Uterus (tissue), 2 donors: Measurements from ENCODE around the gene COL6A1.

Experiments used
- CTCF ChIP-seq, 4 experiments: fragments of 200-600 bp in 2 of 4; fragments of 450-650 bp in 2 of 4; sonication (generic) in 2 of 4; IDR thresholded peaks; one replicate each; pipeline ENCODE4 v1.5.1; 2016 to 2019; ENCODE audit warnings: antibody characterized with exemption in 4 of 4, mild to moderate bottlenecking in 2 of 4, moderate library complexity in 1 of 4
- POLR2A ChIP-seq, 2 donors: fragments of 450-650 bp; IDR thresholded peaks; one replicate each; pipeline ENCODE4 v1.6.1; 2016; ENCODE audit warnings: antibody characterized with exemption in 2 of 2, mild to moderate bottlenecking in 1 of 2, moderate library complexity in 1 of 2

GRCh38 chr21:46039891-46040660, 58.5 kb downstream of the COL6A1 start:
- TF ChIP-seq CTCF (IDR thresholded peaks at IDR 0.05), result no peak
- TF ChIP-seq POLR2A (IDR thresholded peaks at IDR 0.05), result no peak
